Pulmonary artery endothelial cell (primary cell): ENCODE measurements around the gene MED25. TPM values are rescaled to one million over a fixed set of nuclear protein-coding genes. Genes with fewer than 3 reads are reported as not detected.

Experiments
- DNase-seq: peaks from one replicate; pipeline ENCODE4 v3.0.0-alpha.2; 2011; ENCODE audit warnings: low read depth, low spot score
- total RNA-seq: library from RNA; depleted of rRNA; stranded (reverse); fragments of >200 nt; gene quantifications from 2 replicates; pipeline ENCODE4 v1.2.3, GENCODE V29; 2014

Gene MED25
- total RNA-seq, 1 donor from 2014 or later, result 13.8 TPM

- no peak for DNase-seq
Observed at GRCh38 chr19:49798574-49798973, 19.5 kb upstream of the MED25 start.

DNA sequence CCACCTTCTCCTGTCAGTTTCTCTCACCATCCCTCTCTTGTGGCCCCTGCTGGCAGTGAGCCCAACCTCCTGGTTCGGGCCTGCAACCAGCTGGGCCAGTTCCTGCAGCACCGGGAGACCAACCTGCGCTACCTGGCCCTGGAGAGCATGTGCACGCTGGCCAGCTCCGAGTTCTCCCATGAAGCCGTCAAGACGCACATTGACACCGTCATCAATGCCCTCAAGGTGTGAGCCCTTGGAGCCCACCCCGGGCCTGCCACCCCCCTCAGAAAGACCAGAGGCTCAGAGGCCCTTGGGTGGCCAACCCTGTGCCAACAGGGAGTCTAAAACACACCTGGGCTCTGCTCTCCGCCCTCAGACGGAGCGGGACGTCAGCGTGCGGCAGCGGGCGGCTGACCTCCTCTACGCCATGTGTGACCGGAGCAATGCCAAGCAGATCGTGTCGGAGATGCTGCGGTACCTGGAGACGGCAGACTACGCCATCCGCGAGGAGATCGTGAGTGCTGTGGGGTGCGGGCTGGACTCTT, 18.8 kb upstream of the MED25 start:
- DNase-seq, result no peak

DNA sequence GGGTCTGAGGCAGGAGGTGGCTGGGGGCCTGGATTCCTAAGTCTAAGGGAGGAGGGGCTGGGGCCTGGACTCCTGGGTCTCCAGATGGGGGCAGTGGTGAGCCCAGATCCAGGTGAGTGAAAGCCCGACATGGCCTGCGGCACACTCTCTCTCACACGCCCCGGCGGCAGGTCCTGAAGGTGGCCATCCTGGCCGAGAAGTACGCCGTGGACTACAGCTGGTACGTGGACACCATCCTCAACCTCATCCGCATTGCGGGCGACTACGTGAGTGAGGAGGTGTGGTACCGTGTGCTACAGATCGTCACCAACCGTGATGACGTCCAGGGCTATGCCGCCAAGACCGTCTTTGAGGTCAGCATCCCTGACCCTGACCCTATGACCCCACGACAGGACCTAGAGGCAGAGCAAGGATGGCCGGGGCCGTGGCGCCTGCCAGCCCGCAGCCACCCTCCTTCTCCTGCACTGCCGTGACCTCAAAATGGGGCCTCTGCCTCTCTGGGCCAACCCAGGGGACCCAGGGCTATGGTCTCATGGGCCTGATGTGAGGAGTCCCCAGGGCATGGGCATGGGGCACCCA, 18.2 kb upstream of the MED25 start:
- no peak for DNase-seq

GRCh38 chr19:49800771-49801170, 17.3 kb upstream of the MED25 start:
- DNase-seq, result no peak

DNA sequence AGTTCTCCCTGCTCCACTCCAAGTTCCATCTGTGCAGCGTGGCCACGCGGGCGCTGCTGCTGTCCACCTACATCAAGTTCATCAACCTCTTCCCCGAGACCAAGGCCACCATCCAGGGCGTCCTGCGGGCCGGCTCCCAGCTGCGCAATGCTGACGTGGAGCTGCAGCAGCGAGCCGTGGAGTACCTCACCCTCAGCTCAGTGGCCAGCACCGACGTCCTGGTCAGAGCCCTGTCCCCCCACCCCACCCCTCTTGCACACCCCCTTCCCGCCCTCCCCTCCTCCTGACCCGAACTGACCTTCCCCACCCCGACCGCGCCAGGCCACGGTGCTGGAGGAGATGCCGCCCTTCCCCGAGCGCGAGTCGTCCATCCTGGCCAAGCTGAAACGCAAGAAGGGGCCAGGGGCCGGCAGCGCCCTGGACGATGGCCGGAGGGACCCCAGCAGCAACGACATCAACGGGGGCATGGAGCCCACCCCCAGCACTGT, 16.6 kb upstream of the MED25 start:
- no peak for DNase-seq

- DNase-seq, result no peak
Observed at GRCh38 chr19:49801966-49802661, 16.0 kb upstream of the MED25 start.

GRCh38 chr19:49802836-49803528, 15.1 kb upstream of the MED25 start:
- DNase-seq, result no peak

GRCh38 chr19:49803529-49803856, 14.6 kb upstream of the MED25 start:
- DNase-seq, result no peak

GRCh38 chr19:49805822-49806619, 12.1 kb upstream of the MED25 start:
- DNase-seq, result no peak

- no peak for DNase-seq
Observed at GRCh38 chr19:49806620-49806959, 11.5 kb upstream of the MED25 start.

- DNase-seq, result no peak
Observed at GRCh38 chr19:49807058-49807903, 10.8 kb upstream of the MED25 start.

DNA sequence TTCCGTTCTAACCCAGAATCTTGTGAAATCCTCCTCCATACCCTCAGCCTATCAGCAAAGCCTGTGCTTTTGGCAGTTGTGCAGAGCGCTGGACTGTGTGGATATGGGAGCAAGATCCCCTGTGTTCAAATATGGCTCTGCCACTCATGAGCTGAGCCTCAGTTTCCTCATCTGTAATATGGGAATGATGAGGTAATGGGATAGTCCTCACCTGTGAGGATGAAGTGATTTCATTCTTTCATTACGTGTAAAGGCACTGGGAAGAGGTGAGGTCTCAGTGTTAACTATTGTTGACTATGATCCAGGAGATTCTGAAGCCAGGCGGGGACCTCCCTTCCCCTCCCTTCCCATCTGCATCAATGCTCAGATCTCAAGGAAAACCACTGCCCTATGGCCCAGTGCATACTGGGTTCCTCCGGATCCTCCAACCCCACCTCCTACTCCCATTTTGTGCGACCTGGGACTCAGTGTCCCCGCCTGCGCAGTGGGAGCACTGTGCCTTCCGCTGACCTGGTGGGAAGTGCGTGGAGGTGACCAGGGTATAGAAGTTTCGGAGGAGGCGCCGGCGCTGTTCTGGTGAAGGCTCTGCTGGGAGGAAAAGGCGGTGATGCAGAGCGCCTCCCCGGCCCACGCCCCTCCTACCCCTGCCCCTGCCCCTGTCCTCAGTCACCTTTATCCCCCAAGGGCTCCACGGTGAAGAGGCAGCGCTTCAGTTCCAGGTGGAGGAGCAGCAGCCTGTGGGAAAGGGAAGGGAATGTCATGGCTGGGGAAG, 10.0 kb upstream of the MED25 start:
- DNase-seq, result no peak

DNA sequence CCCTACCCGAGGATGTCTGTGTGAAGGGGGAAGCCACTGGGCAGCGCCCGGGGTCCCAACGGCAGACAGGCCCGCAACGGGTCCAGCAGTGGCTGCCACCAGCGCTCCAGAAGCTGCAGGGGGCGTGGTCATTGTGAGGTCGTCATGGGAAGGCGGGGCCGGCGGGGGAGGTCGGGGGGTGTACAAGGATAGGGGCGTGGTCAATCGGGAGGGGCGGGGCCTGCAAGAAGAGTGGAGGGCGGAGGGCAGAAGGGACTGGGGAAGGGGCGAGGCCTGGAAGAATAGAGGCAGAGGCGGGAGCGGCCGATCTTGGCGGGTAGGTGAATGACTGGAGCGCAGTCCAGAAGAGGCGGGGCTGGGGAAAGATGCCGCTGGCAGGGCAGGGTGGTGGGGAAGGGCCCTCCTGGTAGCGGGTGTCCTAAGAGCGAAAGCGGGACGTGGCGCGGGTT, 9.4 kb upstream of the MED25 start:
- peak; percentile 51 for DNase-seq

DNA sequence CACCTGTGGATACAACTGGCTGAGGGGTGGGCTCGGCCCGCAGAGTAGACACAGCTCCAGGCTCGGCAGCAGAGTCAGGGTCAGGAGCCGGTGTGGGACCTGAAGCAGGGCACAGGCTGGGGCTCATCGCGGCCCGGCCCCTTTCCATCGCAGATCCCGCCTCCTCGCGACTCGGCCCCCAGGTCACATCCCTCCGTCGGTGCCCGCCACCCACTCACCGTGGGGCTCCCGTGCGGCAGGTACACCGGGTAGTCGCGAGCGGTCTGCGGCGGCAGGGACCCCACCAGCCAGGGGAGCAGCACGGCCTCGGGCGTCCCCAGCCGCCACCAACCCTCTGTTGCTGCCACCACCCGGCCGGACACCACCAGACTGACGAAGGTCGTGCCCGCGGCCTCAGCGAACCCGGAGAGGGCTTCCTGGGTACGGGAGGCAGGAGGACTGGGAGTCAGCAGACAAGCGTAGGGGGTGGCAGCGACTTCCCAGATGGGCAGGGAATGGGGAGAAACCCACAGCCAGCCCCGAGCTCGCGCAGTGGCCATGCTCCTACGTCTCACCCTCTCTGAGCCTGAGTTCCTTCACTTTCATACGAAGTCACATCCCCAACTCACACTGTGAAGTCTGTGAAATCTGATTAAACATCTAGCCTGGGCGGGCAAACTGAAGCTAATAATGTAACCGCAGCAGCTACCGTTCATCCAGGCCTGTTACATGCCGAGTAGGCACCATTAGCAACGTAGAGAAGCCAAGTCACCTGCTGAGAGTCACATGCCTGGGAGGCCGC, 8.7 kb upstream of the MED25 start:
- DNase-seq, result no peak

- DNase-seq, result no peak
Observed at GRCh38 chr19:49809941-49810389, 8.1 kb upstream of the MED25 start.

- no peak for DNase-seq
Observed at GRCh38 chr19:49811328-49811727, 6.8 kb upstream of the MED25 start.

- DNase-seq, result no peak
Observed at GRCh38 chr19:49812452-49812996, 5.6 kb upstream of the MED25 start.

DNA sequence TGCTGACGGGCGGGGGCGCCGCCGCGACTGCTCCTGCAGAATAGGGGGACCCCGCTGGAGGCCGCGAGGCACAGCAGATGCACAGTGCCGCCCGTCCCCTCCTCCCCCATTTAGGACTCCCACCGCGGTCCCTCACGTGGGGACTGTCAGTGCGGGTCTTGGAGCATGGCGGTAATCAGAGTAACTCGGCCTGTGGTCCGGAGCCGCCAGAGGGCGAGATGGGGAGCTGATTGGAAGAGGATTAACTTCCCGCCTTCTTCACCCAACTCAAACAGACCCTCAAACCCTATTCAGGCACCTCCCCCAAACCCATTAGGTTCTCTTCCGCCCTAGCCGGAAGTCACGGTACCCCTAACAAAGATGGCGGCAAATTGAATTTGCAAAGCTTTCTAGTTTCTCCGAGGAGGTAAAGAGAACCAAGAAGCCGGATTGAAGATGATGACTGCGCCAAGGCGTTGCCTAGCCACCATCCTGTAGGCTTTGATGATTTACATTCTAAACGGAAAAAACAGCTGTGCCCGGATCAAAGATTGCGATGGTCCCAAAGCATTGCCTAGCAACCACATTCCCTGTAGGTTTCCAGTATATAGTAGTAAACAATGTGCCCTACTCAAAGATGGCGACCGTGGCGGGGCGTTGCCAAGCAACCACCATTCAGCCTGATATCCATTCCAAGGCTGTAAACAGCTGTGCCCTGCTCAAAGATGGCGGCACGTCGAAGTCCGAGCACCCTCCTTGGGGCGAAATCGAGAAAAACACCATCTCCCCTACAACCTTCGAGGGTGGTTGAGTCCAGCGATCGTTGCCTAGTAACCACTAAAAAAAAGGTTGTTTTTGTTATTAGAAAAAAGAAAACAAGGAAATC, 4.9 kb upstream of the MED25 start, which contains the start of gene FUZ:
TSS of gene FUZ (minus strand) at position 296 of the 865 bp plus-strand sequence. CDS start at position 110, 186 bp downstream.
- DNase-seq, result peak; percentile 98
